ENCODE results near the gene PI3. TPM values are rescaled to one million over a fixed set of nuclear protein-coding genes. Genes with fewer than 3 reads are reported as not detected.

Gene PI3
- total RNA-seq, 3 donors from 2014 or later, result 86.8 to 399 (median 294) TPM

DNA sequence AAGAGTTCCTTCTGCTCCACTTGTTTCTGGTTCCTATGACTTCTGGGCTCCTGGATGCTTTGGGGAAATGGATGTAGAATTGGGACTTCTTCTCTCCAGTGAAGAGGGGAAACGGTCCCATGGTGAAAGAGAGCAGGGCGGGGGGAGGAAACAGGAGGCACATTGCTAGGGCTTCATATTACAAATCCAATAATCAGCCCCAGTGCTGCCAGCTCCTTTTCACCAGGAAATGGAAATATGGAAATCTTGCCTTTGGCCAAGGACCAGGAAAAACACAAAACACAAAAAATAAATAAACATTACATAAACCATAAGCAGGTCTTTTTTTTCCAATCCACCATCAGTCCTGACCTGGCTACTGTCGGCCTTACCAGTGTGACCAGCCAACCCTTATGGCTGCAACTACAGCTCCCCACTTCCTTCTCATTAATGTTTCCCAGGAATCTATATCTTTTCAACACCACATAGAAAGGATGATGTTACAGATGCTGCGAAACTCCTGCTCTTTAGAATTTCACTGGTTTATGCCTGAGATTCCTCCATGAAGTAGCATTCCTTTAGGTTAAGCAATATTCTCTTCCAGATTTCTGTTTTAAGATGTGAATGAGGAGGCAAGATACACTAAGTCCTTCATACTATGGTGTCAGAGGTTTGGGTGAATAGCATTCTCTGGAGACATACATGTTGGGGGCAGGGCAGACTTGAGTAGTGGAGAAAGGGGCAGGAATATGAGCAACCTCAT lies 2.0 kb downstream of the PI3 start:
- Histone ChIP-seq H3K36me3 (ENCODE audit: low read depth) (no peaks in the 10 kb centered on the region), H3K4me1 (ENCODE audit: low read depth) (peaks cover 2% of the 10 kb centered on the region), H3K9me3 (no peaks in the 10 kb centered on the region), H3K4me3 (no peak overlapping the region)
- ATAC-seq, result no peak
- intact Hi-C loops (cut with DNase I, micrococcal nuclease), result no loop called here
- TF ChIP-seq, protein P1, sequence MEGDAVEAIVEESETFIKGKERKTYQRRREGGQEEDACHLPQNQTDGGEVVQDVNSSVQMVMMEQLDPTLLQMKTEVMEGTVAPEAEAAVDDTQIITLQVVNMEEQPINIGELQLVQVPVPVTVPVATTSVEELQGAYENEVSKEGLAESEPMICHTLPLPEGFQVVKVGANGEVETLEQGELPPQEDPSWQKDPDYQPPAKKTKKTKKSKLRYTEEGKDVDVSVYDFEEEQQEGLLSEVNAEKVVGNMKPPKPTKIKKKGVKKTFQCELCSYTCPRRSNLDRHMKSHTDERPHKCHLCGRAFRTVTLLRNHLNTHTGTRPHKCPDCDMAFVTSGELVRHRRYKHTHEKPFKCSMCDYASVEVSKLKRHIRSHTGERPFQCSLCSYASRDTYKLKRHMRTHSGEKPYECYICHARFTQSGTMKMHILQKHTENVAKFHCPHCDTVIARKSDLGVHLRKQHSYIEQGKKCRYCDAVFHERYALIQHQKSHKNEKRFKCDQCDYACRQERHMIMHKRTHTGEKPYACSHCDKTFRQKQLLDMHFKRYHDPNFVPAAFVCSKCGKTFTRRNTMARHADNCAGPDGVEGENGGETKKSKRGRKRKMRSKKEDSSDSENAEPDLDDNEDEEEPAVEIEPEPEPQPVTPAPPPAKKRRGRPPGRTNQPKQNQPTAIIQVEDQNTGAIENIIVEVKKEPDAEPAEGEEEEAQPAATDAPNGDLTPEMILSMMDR (IDR thresholded peaks at IDR 0.05), result no peak
- no peak for DNase-seq

DNA sequence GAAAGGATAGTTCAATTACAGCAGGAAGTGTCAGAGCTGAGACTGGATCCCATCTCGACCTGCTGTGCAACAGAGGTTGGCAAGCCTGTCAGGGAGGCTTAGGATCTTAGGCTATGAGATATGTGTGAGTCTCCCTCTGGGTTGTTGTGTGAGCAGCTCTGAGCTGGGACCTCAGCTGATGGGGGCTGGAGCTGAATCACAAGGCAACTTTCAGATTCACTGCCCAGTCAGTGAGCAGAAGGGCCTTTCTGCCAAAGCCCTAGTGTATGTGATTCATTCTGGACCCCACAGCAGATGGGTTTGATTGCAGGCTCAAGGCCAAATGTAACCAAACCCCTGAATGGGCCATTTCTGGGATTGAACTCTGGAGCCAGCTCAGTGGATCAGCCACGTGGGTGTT lies 4.5 kb downstream of the PI3 start:
- Histone ChIP-seq H3K9me3 (no peaks in the 10 kb centered on the region), H3K4me1 (ENCODE audit: low read depth) (peaks cover 2% of the 10 kb centered on the region), H3K4me3 (no peak overlapping the region), H3K36me3 (ENCODE audit: low read depth) (no peaks in the 10 kb centered on the region)
- DNase-seq (no peak), ATAC-seq (no peak)
- TF ChIP-seq, protein P1 (IDR thresholded peaks at IDR 0.05), result no peak
- intact Hi-C loops (cut with DNase I, micrococcal nuclease), result no loop called here

DNA sequence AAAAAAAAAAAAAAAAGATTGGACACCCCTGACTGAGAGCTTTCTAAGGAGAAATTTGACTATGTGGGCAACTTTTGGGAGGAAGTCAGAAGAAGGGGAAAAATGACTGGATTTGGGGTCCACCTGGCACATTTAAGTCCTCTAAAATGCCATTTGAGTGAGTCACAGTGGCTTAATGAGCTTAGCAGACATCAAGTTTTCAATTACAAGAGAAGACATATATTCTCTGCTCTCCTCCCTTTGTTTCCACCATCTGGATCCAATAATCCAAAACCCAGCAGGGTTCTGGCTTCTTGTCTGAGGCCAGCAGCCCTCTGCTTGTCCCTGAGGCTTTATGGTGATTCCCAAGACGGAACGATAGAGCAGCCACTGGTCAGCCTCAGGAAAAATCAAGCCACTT lies 6.9 kb downstream of the PI3 start:
- DNase-seq (no peak), ATAC-seq (no peak)
- Histone ChIP-seq H3K4me3 (no peak overlapping the region), H3K36me3 (ENCODE audit: low read depth) (no peaks in the 10 kb centered on the region), H3K9me3 (no peaks in the 10 kb centered on the region), H3K4me1 (ENCODE audit: low read depth) (no peaks in the 10 kb centered on the region)
- intact Hi-C loops (cut with DNase I, micrococcal nuclease), result no loop called here
- TF ChIP-seq, protein P1 (IDR thresholded peaks at IDR 0.05), result no peak

DNA sequence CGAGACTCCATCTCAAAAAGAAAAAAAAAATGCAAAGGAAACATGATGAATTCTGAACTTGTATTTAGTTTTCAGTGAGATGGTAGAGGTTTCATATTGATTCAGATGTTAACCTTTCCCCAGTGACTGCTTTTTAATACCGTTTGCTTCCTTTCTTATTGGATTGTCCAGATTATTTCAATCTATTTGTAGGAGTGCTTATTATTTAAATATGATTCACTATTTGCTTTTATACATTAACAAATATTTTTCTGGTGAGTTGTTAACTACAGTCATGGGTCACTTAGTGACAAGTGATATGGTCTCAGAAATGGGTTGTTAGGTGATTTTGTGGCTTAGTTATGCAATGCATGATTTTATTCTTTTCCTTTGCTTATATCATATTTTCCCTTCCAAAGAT lies 8.4 kb downstream of the PI3 start:
- TF ChIP-seq, protein P1 (IDR thresholded peaks at IDR 0.05), result no peak
- no peak for DNase-seq
- no peak for ATAC-seq
- no peaks in the 10 kb centered on the region for H3K9me3 ChIP-seq
- no peaks in the 10 kb centered on the region for H3K36me3 ChIP-seq (ENCODE audit: low read depth)
- no peaks in the 10 kb centered on the region for H3K4me1 ChIP-seq (ENCODE audit: low read depth)
- intact Hi-C loops (cut with DNase I, micrococcal nuclease), result no loop called here
- no peak overlapping the region for H3K4me3 ChIP-seq

DNA sequence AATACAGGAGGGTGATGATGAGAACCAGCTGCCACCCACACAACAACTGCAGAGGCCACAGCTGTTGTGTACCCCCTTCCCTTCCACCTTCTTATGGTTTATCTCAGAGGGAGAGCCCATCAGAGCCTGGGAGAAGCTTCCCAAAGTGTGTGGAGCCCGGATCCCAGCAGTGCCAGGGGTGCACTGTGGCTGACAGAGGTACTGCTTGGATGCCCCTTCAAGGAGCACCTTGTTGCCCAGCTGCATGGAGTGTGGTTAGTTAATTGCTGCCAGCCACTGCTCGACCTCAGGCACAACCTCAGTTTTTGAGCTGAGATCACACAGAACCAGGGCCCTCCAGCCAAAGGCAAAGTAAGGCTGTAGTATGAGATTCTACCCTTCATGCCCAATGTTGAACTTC lies 13.0 kb downstream of the PI3 start:
- no peaks in the 10 kb centered on the region for H3K9me3 ChIP-seq
- no peaks in the 10 kb centered on the region for H3K36me3 ChIP-seq (ENCODE audit: low read depth)
- no peak for DNase-seq
- no peak for ATAC-seq
- H3K4me1 ChIP-seq (ENCODE audit: low read depth), result no peaks in the 10 kb centered on the region
- no peak overlapping the region for H3K4me3 ChIP-seq
- intact Hi-C loops (cut with DNase I, micrococcal nuclease), result no loop called here
- TF ChIP-seq, protein P1 (IDR thresholded peaks at IDR 0.05), result no peak

Data from mucosa of descending colon (tissue), 3 donors.